HEK293T (cell line): ENCODE results near the gene AP4B1.

Experiments
- BHLHE40 ChIP-seq: fragments of 450-650 bp; IDR thresholded peaks from 2 replicates; pipeline ENCODE4 v1.6.1; 2016; ENCODE audit warnings: mild to moderate bottlenecking, moderate library complexity, borderline replicate concordance
- CTBP1 ChIP-seq: fragments of 450-650 bp; IDR thresholded peaks from 2 replicates; pipeline ENCODE4 v1.6.1; 2016; ENCODE audit warnings: borderline replicate concordance
- ELF4 ChIP-seq: fragments of 450-650 bp; IDR thresholded peaks from 2 replicates; pipeline ENCODE4 v1.6.1; 2017; ENCODE audit warnings: antibody characterized with exemption
- FOXA1 ChIP-seq: fragments of 450-650 bp; IDR thresholded peaks from 2 replicates; pipeline ENCODE4 v1.6.1; 2016; ENCODE audit warnings: mild to moderate bottlenecking
- FOXK2 ChIP-seq: fragments of 450-650 bp; IDR thresholded peaks from 2 replicates; pipeline ENCODE4 v1.6.1; 2016; ENCODE audit warnings: mild to moderate bottlenecking
- FOXM1 ChIP-seq: fragments of 450-650 bp; IDR thresholded peaks from 2 replicates; pipeline ENCODE4 v1.6.1; 2017; ENCODE audit warnings: mild to moderate bottlenecking, borderline replicate concordance
- HDGF ChIP-seq: fragments of 450-650 bp; IDR thresholded peaks from 2 replicates; pipeline ENCODE4 v1.6.1; 2017; ENCODE audit warnings: antibody characterized with exemption, borderline replicate concordance
- LEF1 ChIP-seq: fragments of 450-650 bp; IDR thresholded peaks from 2 replicates; pipeline ENCODE4 v1.6.1; 2017; ENCODE audit warnings: mild to moderate bottlenecking, borderline replicate concordance
- SP1 ChIP-seq: fragments of 450-650 bp; IDR thresholded peaks from 2 replicates; pipeline ENCODE4 v1.6.1; 2017
- SUZ12 ChIP-seq: fragments of 450-650 bp; IDR thresholded peaks from 2 replicates; pipeline ENCODE4 v1.6.1; 2016; ENCODE audit warnings: mild to moderate bottlenecking
- TARDBP ChIP-seq: fragments of 450-650 bp; IDR thresholded peaks from 2 replicates; pipeline ENCODE4 v1.6.1; 2016
- ZNF384 ChIP-seq: fragments of 450-650 bp; IDR thresholded peaks from 2 replicates; pipeline ENCODE4 v1.6.1; 2016

GRCh38 chr1:113947388-113948107 is 42.9 kb upstream of the AP4B1 start:
- TF ChIP-seq TARDBP, result no peak
- TF ChIP-seq LEF1, result no peak
- TF ChIP-seq SUZ12, result no peak
- no peak for TF ChIP-seq FOXM1
- no peak for TF ChIP-seq FOXA1
- TF ChIP-seq ELF4, result no peak
- no peak for TF ChIP-seq SP1
- no peak for TF ChIP-seq FOXK2
- TF ChIP-seq HDGF, result no peak
- TF ChIP-seq BHLHE40, result no peak
- TF ChIP-seq CTBP1, result no peak
- TF ChIP-seq ZNF384, result no peak
